ENCODE data around the gene TTLL7.

- TF ChIP-seq POLR2A (IDR thresholded peaks at IDR 0.05; ENCODE audit: low read depth) = no peak
- TF ChIP-seq, protein P1, sequence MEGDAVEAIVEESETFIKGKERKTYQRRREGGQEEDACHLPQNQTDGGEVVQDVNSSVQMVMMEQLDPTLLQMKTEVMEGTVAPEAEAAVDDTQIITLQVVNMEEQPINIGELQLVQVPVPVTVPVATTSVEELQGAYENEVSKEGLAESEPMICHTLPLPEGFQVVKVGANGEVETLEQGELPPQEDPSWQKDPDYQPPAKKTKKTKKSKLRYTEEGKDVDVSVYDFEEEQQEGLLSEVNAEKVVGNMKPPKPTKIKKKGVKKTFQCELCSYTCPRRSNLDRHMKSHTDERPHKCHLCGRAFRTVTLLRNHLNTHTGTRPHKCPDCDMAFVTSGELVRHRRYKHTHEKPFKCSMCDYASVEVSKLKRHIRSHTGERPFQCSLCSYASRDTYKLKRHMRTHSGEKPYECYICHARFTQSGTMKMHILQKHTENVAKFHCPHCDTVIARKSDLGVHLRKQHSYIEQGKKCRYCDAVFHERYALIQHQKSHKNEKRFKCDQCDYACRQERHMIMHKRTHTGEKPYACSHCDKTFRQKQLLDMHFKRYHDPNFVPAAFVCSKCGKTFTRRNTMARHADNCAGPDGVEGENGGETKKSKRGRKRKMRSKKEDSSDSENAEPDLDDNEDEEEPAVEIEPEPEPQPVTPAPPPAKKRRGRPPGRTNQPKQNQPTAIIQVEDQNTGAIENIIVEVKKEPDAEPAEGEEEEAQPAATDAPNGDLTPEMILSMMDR (IDR thresholded peaks at IDR 0.05) = no peak
Observed at GRCh38 chr1:83927061-83927460, 71.9 kb downstream of the TTLL7 start.
